Measurements from ENCODE around the gene BRAP.
"Not testable (repeated sequence)": the region's sequence is repeated elsewhere in the genome, so short reads cannot be mapped to it uniquely, and the experiment has no call there.

BRAP gene

GRCh38 chr12:111606767-111607230 lies 79.0 kb downstream of the BRAP start:
- no peak overlapping the region for H3K4me3 ChIP-seq (ENCODE audit: low read depth, low read length)
- no peaks in the 10 kb centered on the region for H3K36me3 ChIP-seq
- H3K9me3 ChIP-seq, result no peaks in the 10 kb centered on the region
- TF ChIP-seq, protein P1, sequence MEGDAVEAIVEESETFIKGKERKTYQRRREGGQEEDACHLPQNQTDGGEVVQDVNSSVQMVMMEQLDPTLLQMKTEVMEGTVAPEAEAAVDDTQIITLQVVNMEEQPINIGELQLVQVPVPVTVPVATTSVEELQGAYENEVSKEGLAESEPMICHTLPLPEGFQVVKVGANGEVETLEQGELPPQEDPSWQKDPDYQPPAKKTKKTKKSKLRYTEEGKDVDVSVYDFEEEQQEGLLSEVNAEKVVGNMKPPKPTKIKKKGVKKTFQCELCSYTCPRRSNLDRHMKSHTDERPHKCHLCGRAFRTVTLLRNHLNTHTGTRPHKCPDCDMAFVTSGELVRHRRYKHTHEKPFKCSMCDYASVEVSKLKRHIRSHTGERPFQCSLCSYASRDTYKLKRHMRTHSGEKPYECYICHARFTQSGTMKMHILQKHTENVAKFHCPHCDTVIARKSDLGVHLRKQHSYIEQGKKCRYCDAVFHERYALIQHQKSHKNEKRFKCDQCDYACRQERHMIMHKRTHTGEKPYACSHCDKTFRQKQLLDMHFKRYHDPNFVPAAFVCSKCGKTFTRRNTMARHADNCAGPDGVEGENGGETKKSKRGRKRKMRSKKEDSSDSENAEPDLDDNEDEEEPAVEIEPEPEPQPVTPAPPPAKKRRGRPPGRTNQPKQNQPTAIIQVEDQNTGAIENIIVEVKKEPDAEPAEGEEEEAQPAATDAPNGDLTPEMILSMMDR (IDR thresholded peaks at IDR 0.05; ENCODE audit: low read depth, low read length), result no peak
- no peaks in the 10 kb centered on the region for H3K4me1 ChIP-seq
- H3K27me3 ChIP-seq, result no peaks in the 10 kb centered on the region
- DNase-seq, result no peak

DNA sequence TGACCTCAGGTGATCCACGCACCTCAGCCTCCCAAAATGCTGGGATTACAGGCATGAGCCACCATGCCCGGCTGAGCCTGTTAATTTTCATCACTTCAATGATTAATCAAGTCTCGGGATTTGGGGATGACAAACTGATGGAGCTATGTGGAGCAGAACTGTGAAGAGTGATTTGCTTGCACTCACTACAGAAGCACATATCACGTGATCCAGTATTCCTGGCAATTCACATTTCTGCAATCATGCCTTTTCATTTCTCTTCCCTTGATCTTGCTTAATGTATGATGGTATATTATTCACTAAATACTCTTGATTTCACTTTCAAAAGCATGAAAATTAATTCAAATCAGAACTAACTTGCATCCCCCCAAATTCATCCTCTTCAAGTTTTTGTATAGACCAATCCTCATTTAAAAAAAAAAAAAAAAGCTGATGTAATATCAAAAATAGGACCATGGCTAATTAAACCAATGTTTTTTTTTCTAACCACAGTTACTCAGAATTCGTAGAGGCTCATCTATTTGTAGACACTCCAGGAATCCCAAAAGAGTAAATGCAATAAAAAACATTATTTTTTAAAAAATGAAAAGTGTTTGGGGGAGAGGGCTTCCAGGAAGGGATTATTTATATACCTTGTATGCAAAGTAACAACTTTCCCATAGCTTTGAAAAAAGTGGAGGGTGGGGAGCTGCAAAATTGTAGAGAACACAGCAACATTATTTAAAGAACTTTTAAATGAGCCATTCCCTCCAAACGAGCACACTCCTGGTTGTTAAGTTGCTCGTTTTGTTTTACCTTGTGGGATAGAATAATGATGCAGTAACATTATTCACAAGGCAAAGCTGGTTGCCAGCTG lies 79.6 kb downstream of the BRAP start:
- H3K4me1 ChIP-seq, result no peaks in the 10 kb centered on the region
- no peaks in the 10 kb centered on the region for H3K36me3 ChIP-seq
- TF ChIP-seq, protein P1 (IDR thresholded peaks at IDR 0.05; ENCODE audit: low read depth, low read length), result no peak
- H3K9me3 ChIP-seq, result no peaks in the 10 kb centered on the region
- no peaks in the 10 kb centered on the region for H3K27me3 ChIP-seq
- no peak overlapping the region for H3K4me3 ChIP-seq (ENCODE audit: low read depth, low read length)
- no peak for DNase-seq

GRCh38 chr12:111602857-111603256 lies 82.9 kb downstream of the BRAP start:
- not testable (repeated sequence) for DNase-seq; H3K4me3 ChIP-seq (ENCODE audit: low read depth, low read length); H3K4me1 ChIP-seq; H3K9me3 ChIP-seq; H3K36me3 ChIP-seq; H3K27me3 ChIP-seq

DNA sequence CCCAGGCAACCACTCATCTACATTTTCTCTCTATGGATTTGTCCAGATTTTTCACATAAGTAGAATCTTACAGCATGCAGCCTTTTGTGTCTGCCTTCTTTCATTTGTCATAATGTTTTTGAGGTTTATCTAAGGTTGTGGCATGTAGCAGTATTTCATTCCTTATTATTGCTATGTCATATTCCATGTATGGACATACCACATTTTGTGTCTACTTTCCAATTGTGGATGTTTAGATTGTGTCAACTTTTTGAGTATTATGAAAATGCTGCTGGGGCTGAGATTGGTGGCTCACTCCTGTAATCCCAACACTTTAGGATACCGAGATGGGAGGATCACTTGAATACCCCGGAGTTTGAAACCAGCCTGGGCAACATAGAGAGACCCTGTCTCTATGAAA lies 83.4 kb downstream of the BRAP start:
- TF ChIP-seq, protein P1 (IDR thresholded peaks at IDR 0.05; ENCODE audit: low read depth, low read length), result no peak
- Histone ChIP-seq H3K4me3 (ENCODE audit: low read depth, low read length) (no peak overlapping the region), H3K27me3 (no peaks in the 10 kb centered on the region), H3K9me3 (no peaks in the 10 kb centered on the region), H3K4me1 (no peaks in the 10 kb centered on the region), H3K36me3 (peaks cover 5% of the 10 kb centered on the region; the same call in 1 of the 2 replicates)
- no peak for DNase-seq

GRCh38 chr12:111600986-111601385 lies 84.8 kb downstream of the BRAP start:
- not testable (repeated sequence) for DNase-seq; H3K36me3 ChIP-seq; H3K27me3 ChIP-seq; H3K4me3 ChIP-seq (ENCODE audit: low read depth, low read length); H3K4me1 ChIP-seq; H3K9me3 ChIP-seq

- H3K36me3 ChIP-seq, result peaks cover 5% of the 10 kb centered on the region; the same call in 1 of the 2 replicates
- TF ChIP-seq, protein P1 (IDR thresholded peaks at IDR 0.05; ENCODE audit: low read depth, low read length), result no peak
- H3K4me3 ChIP-seq (ENCODE audit: low read depth, low read length), result peak overlapping the region; percentile 92
- no peaks in the 10 kb centered on the region for H3K27me3 ChIP-seq
- no peaks in the 10 kb centered on the region for H3K9me3 ChIP-seq
- no peaks in the 10 kb centered on the region; the same call in 1 of the 2 replicates for H3K4me1 ChIP-seq
- no peak for DNase-seq
These were observed 85.5 kb downstream of the BRAP start for GRCh38 chr12:111600205-111600642.
